ENCODE measurements around the gene PRR35.

PRR35 gene

DNA sequence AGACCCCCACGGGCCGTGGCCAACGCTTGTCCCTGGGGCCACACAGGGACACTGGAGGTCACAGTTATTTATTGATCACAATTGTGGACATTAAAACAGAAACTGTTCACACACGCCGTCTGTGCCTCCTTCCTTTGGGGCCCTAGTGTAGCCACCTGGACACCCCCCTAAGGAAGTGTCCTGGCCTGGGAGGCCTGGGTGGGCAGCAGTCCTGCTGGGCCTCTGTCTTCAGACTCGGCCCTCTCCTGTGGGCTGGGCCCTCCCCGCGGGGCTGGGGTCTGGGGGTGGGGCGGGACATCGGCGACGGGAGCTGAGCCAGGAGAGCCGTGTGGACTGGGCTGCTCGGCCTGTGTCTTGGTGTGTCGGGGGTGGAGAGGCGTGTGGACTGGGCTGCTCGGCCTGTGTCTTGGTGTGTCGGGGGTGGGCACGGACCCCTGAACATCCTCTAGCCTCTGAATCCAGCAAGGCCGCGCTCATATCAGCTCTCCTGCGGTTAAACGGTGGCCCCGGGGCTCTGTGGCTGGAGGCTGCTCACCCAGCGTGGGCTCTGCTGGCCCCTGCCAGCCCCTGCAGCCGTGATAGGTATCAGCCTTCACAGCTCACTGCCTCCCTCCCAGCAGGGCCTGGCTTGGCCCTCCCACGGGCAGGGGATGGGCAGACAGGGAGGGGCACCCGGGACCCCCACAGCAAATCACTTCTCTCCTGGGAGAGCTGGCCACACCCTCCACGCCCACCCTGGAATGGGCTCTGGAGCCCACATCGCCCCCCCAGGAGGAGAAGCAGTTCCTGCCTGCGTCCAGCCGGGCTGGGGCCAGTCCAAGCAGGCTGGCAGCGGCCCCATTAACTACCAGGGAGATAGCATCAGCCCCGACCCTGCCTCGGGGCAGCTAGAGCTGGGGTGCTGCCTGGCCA lies 5.5 kb downstream of the PRR35 start:
- no peak for DNase-seq

DNA sequence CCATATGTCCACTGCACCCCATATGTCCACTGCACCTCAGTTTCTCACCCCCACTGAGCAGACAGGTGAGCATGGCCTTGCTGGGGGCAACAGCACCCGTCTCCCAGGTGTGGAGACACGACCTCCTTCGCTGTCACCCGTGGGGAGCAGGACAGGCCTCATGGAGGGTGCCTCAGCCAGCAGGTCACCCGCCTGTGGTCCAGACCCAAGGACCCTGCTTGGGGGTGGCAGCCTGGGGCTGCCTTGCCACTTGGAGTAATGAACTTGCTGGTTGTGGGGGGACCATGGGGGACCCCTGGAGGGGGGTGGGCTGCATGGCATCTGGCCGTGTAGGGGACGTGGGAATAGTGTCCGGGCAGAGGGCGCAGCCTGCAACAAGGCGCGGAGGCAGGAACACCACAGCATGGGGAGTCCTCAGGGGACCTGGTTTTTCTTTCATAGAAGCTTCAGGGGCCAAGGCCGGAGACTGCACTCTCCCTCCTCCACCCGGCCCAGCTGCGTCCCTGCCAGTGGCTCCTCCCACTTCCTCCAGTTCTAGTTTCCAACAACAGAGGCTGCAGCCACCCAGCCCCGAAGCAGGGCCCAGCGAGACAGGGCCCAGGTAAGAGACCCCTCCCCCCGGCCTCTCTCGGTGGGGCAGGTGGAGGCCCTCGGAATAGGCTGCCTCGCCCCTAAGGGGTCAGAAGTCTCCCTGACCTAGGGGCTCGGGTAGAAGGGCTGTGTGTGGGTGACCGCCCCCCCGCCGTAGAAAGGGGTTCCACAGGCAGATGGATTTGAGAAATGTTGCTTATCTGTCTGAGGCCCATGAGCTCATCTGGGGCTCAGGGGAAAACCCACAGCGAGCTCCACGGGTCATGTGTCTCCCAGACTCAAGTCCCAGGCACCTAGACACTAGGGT lies 6.5 kb downstream of the PRR35 start, which contains the start of gene NHLRC4:
TSS of gene NHLRC4 (plus strand) at position 531 of the 898 bp plus-strand sequence. CDS start 1,043 bp downstream, outside the sequence.
- DNase-seq: peak; percentile 82

DNA sequence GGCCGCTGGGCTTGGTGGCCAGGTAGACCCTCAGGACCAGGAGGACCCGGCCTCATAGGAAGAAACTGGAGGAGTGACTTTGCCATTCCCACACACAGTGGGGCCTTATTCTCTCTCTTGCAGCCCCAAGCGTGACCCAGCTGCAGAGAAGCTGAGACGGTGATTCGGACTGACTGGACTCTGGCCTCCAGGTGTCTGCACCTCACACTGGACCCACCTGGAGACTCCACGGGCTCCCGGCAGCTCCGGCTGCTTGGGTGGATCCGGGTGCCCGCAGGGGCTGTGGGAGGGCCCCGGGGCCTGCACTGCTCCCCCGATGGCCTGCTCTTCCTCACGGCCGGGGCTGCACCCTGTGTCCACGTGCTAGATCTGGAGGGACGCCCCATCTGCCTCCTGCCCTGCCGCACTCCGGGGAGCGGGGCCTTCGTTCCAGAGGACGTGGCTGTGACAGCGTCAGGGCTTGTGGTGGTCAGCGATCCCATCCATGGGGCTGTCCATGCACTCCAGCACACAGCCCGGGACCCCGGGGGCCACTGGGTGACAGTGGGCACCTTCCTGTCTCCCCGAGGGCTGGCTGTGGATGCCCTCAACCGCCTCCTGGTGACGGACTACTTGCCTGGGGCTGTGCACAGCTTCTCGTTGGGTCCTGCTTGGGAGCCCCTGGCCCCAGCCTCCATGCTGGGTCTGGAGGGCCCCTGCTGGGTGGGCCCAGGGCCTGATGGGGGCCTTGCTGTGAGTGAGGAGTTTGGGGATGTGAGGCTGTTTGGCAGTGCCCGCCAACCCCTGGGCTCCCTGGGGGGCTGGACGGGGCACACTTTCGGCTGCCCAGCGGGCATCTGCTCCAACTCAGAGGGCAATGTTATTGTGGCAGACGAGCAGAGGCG lies 7.4 kb downstream of the PRR35 start:
- DNase-seq: no peak

DNA sequence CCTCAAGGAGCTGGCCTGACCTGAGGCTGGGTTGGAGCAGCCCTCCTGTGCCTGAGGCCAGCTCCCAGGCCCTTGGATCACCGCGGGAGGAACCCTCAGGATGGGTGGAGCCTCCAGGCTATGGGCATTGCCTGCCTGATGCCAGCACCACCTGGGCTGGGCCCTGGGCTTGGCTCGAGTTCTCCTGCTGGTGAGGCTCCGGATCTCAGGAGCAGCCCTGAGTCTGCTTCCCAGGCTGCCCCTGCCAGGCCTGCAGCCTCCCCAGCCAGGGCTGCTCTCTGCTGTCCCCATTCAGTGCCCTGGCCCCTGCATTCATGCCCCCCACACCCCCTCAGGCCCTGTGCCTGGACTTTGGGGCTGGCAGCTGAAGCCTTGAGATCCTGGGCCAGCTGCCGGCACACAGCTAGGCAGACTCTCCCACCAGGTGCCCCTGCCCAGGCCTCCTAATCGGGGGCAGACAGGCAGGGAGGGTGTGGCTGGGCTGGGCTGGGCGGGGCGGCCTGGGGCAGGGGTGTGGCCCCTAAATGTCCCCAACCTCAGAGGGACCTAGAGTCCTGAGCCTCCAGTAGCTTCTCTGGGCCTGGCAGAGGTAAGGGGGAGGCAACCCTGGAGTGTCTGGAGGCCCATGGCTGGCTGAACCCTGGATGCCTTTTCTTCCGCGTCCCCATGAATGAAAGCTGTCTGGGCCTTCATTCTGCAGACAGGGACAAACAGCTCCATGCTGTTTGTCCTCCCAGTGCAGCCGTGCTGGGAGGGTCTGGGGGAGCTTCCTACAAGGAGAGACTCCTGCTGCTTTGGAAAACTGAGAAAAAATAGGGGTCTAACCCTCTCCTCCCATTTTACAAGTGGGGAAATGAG lies 8.4 kb downstream of the PRR35 start:
- DNase-seq: no peak

DNA sequence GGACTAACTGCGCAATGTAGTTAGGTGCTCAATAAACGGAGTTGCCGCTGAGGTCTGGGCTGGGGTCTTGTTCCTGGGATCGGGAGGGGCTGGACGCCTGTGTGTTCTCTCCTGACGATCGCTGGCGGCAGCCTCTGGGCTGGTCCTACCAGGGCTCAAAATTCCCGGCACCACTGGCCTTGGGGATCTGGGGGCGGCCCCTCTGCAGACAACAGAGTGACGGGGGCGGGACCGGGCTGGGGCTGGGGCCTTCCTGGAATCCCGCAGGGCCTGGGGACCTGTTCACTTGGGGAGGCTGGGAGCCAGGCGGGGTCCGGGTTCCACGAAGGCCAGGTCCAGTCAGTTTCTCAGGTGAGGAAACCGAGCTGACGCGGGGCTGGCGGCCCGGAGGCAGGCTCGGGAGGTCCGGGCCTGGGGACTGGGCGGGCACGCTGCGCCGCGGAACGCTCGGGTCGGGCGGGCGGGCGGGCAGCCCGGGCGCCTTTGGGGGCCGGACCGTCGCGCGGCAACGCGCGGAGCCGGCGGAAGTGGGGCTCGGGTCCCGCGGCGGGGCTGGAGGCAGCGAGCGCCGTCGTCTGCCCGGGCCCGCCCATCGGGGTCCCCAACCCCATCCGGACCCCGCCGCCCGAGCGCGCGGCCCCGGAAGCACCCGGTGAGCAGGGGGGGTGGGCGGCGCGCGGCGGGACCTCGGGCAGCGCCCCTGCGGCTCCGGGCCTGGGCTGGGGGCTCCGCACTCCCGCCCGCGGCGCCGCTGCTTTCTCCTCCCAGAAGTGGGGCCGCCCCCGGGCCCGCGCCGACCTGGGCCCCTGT lies 9.5 kb downstream of the PRR35 start, which contains the start of gene PIGQ:
TSS of gene PIGQ (plus strand) at position 524 of the 810 bp plus-strand sequence. CDS start 4,107 bp downstream, outside the sequence.
- DNase-seq: peak; percentile 76

DNA sequence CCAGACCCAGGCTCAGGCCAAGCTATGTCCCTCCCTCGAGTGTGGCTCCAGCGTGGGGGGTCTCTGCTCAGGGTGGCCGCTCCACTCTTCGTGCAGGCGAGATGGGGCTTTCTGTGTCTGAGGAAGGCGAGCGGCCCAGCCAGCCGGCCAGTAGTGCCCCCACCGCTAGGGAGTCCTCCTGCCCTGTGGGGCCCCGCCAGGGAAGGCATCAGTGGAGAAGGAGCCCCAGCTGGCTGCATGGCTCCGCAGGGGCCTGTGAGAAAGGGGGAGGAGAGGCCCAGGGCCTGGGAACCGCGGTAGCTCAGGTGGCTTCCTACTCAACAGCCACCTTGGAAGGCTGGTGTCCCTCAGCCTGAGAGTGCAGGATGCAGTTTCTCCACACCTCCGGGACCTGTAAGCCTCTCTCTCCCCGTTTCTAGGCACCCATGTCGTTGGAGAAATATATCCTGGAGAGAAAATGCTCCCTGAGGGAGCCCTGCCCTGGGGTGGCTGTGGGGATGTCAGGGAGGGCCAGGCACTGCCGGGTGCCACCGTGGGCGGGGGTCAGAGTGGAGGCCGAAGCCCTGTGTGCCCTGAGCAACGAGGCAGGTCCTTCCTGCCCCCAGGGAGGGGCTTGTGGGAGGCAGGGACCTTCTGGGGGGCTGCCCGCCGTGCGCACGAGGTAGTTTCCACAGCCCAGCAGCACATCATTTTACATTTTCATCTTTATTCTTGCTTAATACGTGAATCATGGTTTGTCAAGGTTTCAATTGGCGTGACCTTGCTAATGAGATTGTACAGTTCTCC lies 12.9 kb downstream of the PRR35 start:
- no peak for DNase-seq

DNA sequence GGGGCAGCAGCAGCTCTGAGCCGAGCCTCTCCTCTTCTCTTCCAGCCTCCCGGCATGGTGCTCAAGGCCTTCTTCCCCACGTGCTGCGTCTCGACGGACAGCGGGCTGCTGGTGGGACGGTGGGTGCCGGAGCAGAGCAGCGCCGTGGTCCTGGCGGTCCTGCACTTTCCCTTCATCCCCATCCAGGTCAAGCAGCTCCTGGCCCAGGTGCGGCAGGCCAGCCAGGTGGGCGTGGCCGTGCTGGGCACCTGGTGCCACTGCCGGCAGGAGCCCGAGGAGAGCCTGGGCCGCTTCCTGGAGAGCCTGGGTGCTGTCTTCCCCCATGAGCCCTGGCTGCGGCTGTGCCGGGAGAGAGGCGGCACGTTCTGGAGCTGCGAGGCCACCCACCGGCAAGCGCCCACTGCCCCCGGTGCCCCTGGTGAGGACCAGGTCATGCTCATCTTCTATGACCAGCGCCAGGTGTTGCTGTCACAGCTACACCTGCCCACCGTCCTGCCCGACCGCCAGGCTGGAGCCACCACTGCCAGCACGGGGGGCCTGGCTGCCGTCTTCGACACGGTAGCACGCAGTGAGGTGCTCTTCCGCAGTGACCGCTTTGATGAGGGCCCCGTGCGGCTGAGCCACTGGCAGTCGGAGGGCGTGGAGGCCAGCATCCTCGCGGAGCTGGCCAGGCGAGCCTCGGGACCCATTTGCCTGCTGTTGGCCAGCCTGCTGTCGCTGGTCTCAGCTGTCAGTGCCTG lies 14.0 kb downstream of the PRR35 start:
- no peak for DNase-seq

GRCh38 chr16:575354-576196 lies 15.4 kb downstream of the PRR35 start:
- DNase-seq: no peak

GRCh38 chr16:576197-576822 lies 16.1 kb downstream of the PRR35 start:
- no peak for DNase-seq

GRCh38 chr16:576823-577201 lies 16.6 kb downstream of the PRR35 start:
- DNase-seq: no peak

GRCh38 chr16:577796-578195 lies 17.6 kb downstream of the PRR35 start:
- DNase-seq: no peak

GRCh38 chr16:578232-578869 lies 18.2 kb downstream of the PRR35 start:
- DNase-seq: no peak

DNA sequence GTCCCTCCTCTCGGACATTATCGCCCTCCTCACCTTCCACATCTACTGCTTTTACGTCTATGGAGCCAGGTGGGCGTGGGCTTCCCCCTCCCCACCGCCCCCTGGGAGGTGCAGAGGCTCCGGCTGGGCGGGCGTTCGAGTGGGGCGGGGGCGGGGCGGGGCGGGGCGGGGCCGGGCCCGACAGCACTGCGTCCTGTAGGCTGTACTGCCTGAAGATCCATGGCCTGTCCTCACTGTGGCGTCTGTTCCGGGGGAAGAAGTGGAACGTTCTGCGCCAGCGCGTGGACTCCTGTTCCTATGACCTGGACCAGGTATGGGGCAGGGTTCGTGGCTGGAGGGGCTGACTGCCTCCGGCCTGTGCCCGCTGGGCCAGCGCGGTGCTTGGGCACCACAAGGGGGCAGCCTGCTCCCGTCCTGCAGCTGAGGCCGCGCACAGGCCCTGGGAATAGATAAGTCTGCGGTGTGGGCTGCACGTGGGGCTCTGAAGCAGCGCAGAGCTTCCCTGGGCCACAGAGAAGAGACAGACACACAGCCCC lies 18.7 kb downstream of the PRR35 start:
- peak; percentile 80 for DNase-seq

GRCh38 chr16:580141-580945 lies 20.1 kb downstream of the PRR35 start:
- DNase-seq: no peak

GRCh38 chr16:580946-581498 lies 20.8 kb downstream of the PRR35 start:
- no peak for DNase-seq

Measured in DMS53 (cell line).